H9 (cell line): Measurements from ENCODE around the gene LAMB1. TPM values are rescaled to one million over a fixed set of nuclear protein-coding genes. Genes with fewer than 3 reads are reported as not detected.

Source experiments
- DNase-seq: peaks from one replicate; pipeline ENCODE4 v3.0.0-alpha.2; 2017
- H2AFZ ChIP-seq: one replicate; pipeline ENCODE4 v1.6.1; 2013; ENCODE audit warnings: mild to moderate bottlenecking, low read length, control low read depth, moderate library complexity
- H2AK5ac ChIP-seq: 2 replicates; pipeline ENCODE4 v1.6.1; 2013; ENCODE audit warnings: low read length, control low read depth, mixed read lengths; ENCODE audit not compliant: insufficient read length
- H2BK120ac ChIP-seq: one replicate; pipeline ENCODE4 v1.6.1; 2013; ENCODE audit warnings: low read depth, mild to moderate bottlenecking, low read length, control low read depth, inconsistent platforms; ENCODE audit not compliant: poor library complexity, severe bottlenecking
- H2BK12ac ChIP-seq: 2 replicates; pipeline ENCODE4 v1.6.1; 2013; ENCODE audit warnings: low read length, control low read depth, mixed read lengths, low read depth; ENCODE audit not compliant: insufficient read length
- H2BK15ac ChIP-seq: 2 replicates; pipeline ENCODE4 v1.6.1; 2013; ENCODE audit warnings: low read depth, low read length, control low read depth
- H2BK20ac ChIP-seq: one replicate; pipeline ENCODE4 v1.6.1; 2013; ENCODE audit warnings: low read depth, mild to moderate bottlenecking, low read length, control low read depth, inconsistent platforms; ENCODE audit not compliant: poor library complexity, severe bottlenecking
- H2BK5ac ChIP-seq: 2 replicates; pipeline ENCODE4 v1.6.1; 2013; ENCODE audit warnings: low read length, control low read depth, mixed read lengths; ENCODE audit not compliant: insufficient read length
- H3K14ac ChIP-seq: 2 replicates; pipeline ENCODE4 v1.6.1; 2013; ENCODE audit warnings: low read length, control low read depth; ENCODE audit not compliant: insufficient read depth
- H3K18ac ChIP-seq: 2 replicates; pipeline ENCODE4 v1.6.1; 2013; ENCODE audit warnings: low read depth, mild to moderate bottlenecking, mixed read lengths, low read length, control low read depth; ENCODE audit not compliant: insufficient read length
- H3K23ac ChIP-seq: 2 replicates; pipeline ENCODE4 v1.6.1; 2013; ENCODE audit warnings: low read length, control low read depth, mixed read lengths, low read depth; ENCODE audit not compliant: insufficient read length
- H3K23me2 ChIP-seq: 2 replicates; pipeline ENCODE4 v1.6.1; 2013; ENCODE audit warnings: low read depth, mild to moderate bottlenecking, mixed read lengths, low read length, control low read depth; ENCODE audit not compliant: insufficient read length, poor library complexity, severe bottlenecking
- H3K27ac ChIP-seq: 2 replicates; pipeline ENCODE4 v1.5.1; 2013; ENCODE audit warnings: low read length, control low read depth, mixed read lengths, low read depth; ENCODE audit not compliant: insufficient read length
- H3K27me3 ChIP-seq: 2 replicates; pipeline ENCODE4 v1.6.1; 2013; ENCODE audit warnings: low read length, control low read depth, inconsistent platforms; ENCODE audit not compliant: insufficient read depth
- H3K4ac ChIP-seq: 2 replicates; pipeline ENCODE4 v1.6.1; 2013; ENCODE audit warnings: low read depth, mild to moderate bottlenecking, control low read depth, inconsistent platforms, low read length, moderate library complexity
- H3K4me1 ChIP-seq: 2 replicates; pipeline ENCODE4 v1.6.1; 2013; ENCODE audit warnings: low read length, control low read depth, inconsistent platforms; ENCODE audit not compliant: insufficient read depth
- H3K4me2 ChIP-seq: 2 replicates; pipeline ENCODE4 v1.6.1; 2013; ENCODE audit warnings: low read length, control low read depth, mixed read lengths; ENCODE audit not compliant: insufficient read length, insufficient read depth
- H3K56ac ChIP-seq: 2 replicates; pipeline ENCODE4 v1.6.1; 2013; ENCODE audit warnings: low read depth, mild to moderate bottlenecking, mixed read lengths, low read length, control low read depth; ENCODE audit not compliant: insufficient read length
- H3K79me1 ChIP-seq: 2 replicates; pipeline ENCODE4 v1.6.1; 2013; ENCODE audit warnings: low read depth, mild to moderate bottlenecking, moderate library complexity, low read length, control low read depth, inconsistent platforms; ENCODE audit not compliant: insufficient read depth, poor library complexity, severe bottlenecking
- H3K79me2 ChIP-seq: 2 replicates; pipeline ENCODE4 v1.6.1; 2013; ENCODE audit warnings: low read length, control low read depth, inconsistent platforms; ENCODE audit not compliant: insufficient read depth
- H3K9ac ChIP-seq: 2 replicates; pipeline ENCODE4 v1.6.1; 2013; ENCODE audit warnings: low read length, control low read depth, mixed read lengths; ENCODE audit not compliant: insufficient read length; ENCODE audit errors: extremely low read depth
- H3K9me3 ChIP-seq: one replicate; pipeline ENCODE4 v1.6.1; 2013; ENCODE audit warnings: low read depth, low read length, inconsistent platforms; ENCODE audit not compliant: control insufficient read depth
- H3T11ph ChIP-seq: one replicate; pipeline ENCODE4 v1.6.1; 2013; ENCODE audit warnings: mild to moderate bottlenecking, low read length, control low read depth, inconsistent platforms
- H4K20me1 ChIP-seq: one replicate; pipeline ENCODE4 v1.6.1; 2013; ENCODE audit not compliant: control insufficient read depth, insufficient read length, insufficient read depth
- H4K5ac ChIP-seq: 2 replicates; pipeline ENCODE4 v1.6.1; 2013; ENCODE audit warnings: low read depth, mild to moderate bottlenecking, mixed read lengths, low read length, control low read depth; ENCODE audit not compliant: insufficient read length
- H4K8ac ChIP-seq: replicated peaks from 2 replicates; pipeline ENCODE4 v1.6.1; 2013; ENCODE audit warnings: low read length, control low read depth, mixed read lengths, low read depth; ENCODE audit not compliant: insufficient read length
- H4K91ac ChIP-seq: 2 replicates; pipeline ENCODE4 v1.6.1; 2013; ENCODE audit warnings: low read depth, mild to moderate bottlenecking, moderate library complexity, mixed read lengths, low read length, control low read depth; ENCODE audit not compliant: insufficient read length
- H3K27ac Mint-ChIP-seq, 3 experiments: 2 replicates in 2 of 3; 3 replicates in 1 of 3; pipeline ENCODE4 v1.8.0; 2020 to 2021; ENCODE audit warnings: mixed read lengths in 3 of 3, mild to moderate bottlenecking in 1 of 3, moderate library complexity in 1 of 3
- H3K27me3 Mint-ChIP-seq: 2 replicates; pipeline ENCODE4 v1.8.0; 2021; ENCODE audit warnings: low read depth, mild to moderate bottlenecking, moderate library complexity, mixed read lengths
- H3K36me3 Mint-ChIP-seq, 3 experiments: 2 replicates in 2 of 3; 3 replicates in 1 of 3; pipeline ENCODE4 v1.8.0; 2020 to 2021; ENCODE audit warnings: low read depth in 3 of 3, mixed read lengths in 3 of 3; ENCODE audit not compliant: insufficient read depth in 1 of 3
- H3K4me1 Mint-ChIP-seq, 2 experiments: 2 replicates each; pipeline ENCODE4 v1.8.0; 2020; ENCODE audit warnings: mixed read lengths in 2 of 2
- H3K4me3 Mint-ChIP-seq, 2 experiments: 2 replicates in 1 of 2; 3 replicates in 1 of 2; pipeline ENCODE4 v1.8.0; 2020 to 2021; ENCODE audit warnings: mild to moderate bottlenecking in 2 of 2, mixed read lengths in 2 of 2, moderate library complexity in 1 of 2
- H3K9me3 Mint-ChIP-seq, 2 experiments: 2 replicates in 1 of 2; 3 replicates in 1 of 2; pipeline ENCODE4 v1.8.0; 2020; ENCODE audit warnings: mild to moderate bottlenecking in 2 of 2, mixed read lengths in 2 of 2, moderate library complexity in 1 of 2
- WGBS: extraction: QIAGEN DNeasy Blood & Tissue Kit; methylation state at CpG from one replicate; pipeline ENCODE4 v1.1.7; 2013; ENCODE audit warnings: missing lambda C conversion rate, low lambda C conversion rate, mixed read lengths; ENCODE audit not compliant: insufficient read length; ENCODE audit errors: extremely low coverage; 5-methylcytosine and 5-hydroxymethylcytosine counted together
- total RNA-seq: library from RNA; stranded (reverse); gene quantifications from 2 replicates; pipeline ENCODE4 v1.2.1, GENCODE V29; 2021
- TF ChIP-seq, protein P1 (sequence below): fragments of 200-600 bp; sonication (generic); conservative IDR thresholded peaks from 3 replicates; pipeline ENCODE4 v1.8.0; 2021; ENCODE audit warnings: antibody characterized with exemption, mild to moderate bottlenecking

Gene LAMB1
- total RNA-seq, 1 experiment from 2014 or later = 75.8 TPM

DNA sequence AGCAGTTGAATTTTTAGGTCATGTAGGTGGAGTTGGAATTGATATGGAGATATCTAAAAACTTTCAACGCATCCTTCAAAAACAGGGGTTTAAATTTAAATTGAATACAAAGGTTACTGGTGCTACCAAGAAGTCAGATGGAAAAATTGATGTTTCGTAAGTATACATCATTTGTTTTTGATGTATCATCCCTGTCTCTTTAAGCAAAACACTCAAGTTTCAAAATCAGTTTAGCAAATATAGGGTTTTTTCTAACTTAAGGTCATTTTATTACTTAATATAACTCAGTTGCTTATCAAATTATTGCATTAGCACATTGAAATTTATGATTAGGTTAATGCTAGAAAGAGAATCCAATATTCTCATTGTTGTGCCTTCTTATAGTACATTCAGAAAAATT lies 87.4 kb downstream of the LAMB1 start:
- H3K4me3 Mint-ChIP-seq = no peak overlapping the region
- Histone ChIP-seq H3T11ph (no peak overlapping the region), H3K56ac (no peak overlapping the region), H4K91ac (no peak overlapping the region), H3K27ac (no peak overlapping the region), H3K9ac (no peak overlapping the region), H2BK5ac (no peak overlapping the region), H2BK20ac (no peak overlapping the region), H3K79me1 (no peaks in the 10 kb centered on the region), H3K4me1 (no peaks in the 10 kb centered on the region), H2BK15ac (no peak overlapping the region), H4K8ac (no peak overlapping the region), H3K23ac (no peak overlapping the region), H3K18ac (no peak overlapping the region), H3K79me2 (no peaks in the 10 kb centered on the region), H2BK12ac (no peak overlapping the region), H3K9me3 (no peaks in the 10 kb centered on the region), H3K4ac (no peak overlapping the region), H3K23me2 (no peaks in the 10 kb centered on the region), H4K5ac (no peak overlapping the region), H3K4me2 (no peak overlapping the region), H3K14ac (no peak overlapping the region), H2BK120ac (no peak overlapping the region), H2AFZ (no peak overlapping the region), H4K20me1 (no peaks in the 10 kb centered on the region), H3K27me3 (no peaks in the 10 kb centered on the region), H2AK5ac (no peak overlapping the region)
- H3K9me3 Mint-ChIP-seq = no peaks in the 10 kb centered on the region; a peak in 1 of 5 replicates
- no peak overlapping the region for H3K27ac Mint-ChIP-seq
- no CpG with 5 or more reads among the region's 2 CpGs for whole genome bisulfite sequencing
- TF ChIP-seq, protein P1, sequence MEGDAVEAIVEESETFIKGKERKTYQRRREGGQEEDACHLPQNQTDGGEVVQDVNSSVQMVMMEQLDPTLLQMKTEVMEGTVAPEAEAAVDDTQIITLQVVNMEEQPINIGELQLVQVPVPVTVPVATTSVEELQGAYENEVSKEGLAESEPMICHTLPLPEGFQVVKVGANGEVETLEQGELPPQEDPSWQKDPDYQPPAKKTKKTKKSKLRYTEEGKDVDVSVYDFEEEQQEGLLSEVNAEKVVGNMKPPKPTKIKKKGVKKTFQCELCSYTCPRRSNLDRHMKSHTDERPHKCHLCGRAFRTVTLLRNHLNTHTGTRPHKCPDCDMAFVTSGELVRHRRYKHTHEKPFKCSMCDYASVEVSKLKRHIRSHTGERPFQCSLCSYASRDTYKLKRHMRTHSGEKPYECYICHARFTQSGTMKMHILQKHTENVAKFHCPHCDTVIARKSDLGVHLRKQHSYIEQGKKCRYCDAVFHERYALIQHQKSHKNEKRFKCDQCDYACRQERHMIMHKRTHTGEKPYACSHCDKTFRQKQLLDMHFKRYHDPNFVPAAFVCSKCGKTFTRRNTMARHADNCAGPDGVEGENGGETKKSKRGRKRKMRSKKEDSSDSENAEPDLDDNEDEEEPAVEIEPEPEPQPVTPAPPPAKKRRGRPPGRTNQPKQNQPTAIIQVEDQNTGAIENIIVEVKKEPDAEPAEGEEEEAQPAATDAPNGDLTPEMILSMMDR = no peak
- no peaks in the 10 kb centered on the region for H3K4me1 Mint-ChIP-seq
- H3K36me3 Mint-ChIP-seq = peaks cover 31 to 78% (median 62%) of the 10 kb centered on the region in 3 experiments; a peak in 6 of 7 replicates
- H3K27me3 Mint-ChIP-seq = no peaks in the 10 kb centered on the region
- no peak for DNase-seq
